Adipocyte (in vitro differentiated cells): ENCODE measurements around the gene SLC25A22.

Source experiments
- DNase-seq: peaks from one replicate; pipeline ENCODE4 v3.0.0-alpha.2; 2015; ENCODE audit warnings: low read depth
- H3K27me3 ChIP-seq: replicated peaks from 2 replicates; pipeline ENCODE4 v1.7.0; 2013; ENCODE audit warnings: mild to moderate bottlenecking, low read length, moderate library complexity; ENCODE audit not compliant: control insufficient read depth, insufficient read depth
- H3K36me3 ChIP-seq: 2 replicates; pipeline ENCODE4 v1.7.0; 2013; ENCODE audit warnings: low read length, mild to moderate bottlenecking, moderate library complexity; ENCODE audit not compliant: control insufficient read depth, insufficient read depth, severe bottlenecking
- H3K4me1 ChIP-seq: 2 replicates; pipeline ENCODE4 v1.7.0; 2013; ENCODE audit warnings: mild to moderate bottlenecking, low read length, moderate library complexity; ENCODE audit not compliant: control insufficient read depth, insufficient read depth
- H3K4me3 ChIP-seq: 2 replicates; pipeline ENCODE4 v1.7.0; 2013; ENCODE audit warnings: mild to moderate bottlenecking, low read length, moderate library complexity
- H3K9ac ChIP-seq: 2 replicates; pipeline ENCODE4 v1.7.0; 2013; ENCODE audit warnings: mild to moderate bottlenecking, low read length, moderate library complexity
- H3K9me3 ChIP-seq: 2 replicates; pipeline ENCODE4 v1.7.0; 2013; ENCODE audit warnings: mild to moderate bottlenecking, low read length, moderate library complexity; ENCODE audit not compliant: control insufficient read depth

The SLC25A22 gene

DNA sequence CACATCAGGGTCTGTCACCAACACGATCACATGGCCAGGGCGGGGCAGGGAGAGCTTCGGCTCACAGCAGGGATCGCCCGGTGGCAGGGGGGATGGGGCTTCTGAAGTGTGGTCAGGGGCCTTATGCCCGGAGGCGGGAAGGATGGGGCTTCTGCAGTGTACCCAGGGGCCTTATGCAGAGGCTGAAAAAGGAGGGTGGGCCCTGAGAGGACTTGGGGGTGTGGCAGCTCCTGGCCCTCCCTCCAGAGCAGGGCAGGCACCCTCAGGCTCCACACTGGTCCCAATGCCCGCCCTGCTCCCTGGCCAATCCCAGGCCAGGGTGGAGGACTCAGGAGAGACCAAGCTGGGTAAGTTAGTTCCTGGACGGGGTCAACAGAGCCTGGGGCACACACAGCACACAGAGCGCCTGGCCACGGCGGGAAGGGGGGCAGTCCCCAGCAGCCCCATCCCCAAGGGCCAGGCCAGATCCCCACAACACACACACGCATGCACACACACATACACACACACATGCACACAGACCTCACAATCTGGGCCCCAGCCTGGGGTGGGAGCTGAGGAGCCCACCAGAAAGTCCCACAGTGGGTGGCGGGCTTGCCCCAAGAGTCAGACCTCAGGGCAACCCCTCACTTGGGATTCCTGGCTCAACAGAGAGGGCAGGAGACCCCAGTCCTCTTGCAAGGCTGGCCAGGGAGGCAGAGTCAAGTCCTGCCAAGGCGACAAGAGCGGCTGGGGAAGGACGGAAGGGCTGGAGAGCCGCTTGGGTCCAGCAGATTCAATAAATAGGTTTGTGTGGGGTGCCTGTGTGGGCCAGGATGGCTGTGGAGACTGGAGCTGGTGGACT, 7.1 kb downstream of the SLC25A22 start:
- H3K9me3 ChIP-seq, result no peaks in the 10 kb centered on the region
- H3K9ac ChIP-seq, result peak overlapping the region; percentile 20
- H3K4me3 ChIP-seq, result no peak overlapping the region
- no peaks in the 10 kb centered on the region for H3K27me3 ChIP-seq
- peaks cover 9% of the 10 kb centered on the region for H3K4me1 ChIP-seq
- peak; percentile 33 for DNase-seq
- peaks cover 7% of the 10 kb centered on the region for H3K36me3 ChIP-seq

DNA sequence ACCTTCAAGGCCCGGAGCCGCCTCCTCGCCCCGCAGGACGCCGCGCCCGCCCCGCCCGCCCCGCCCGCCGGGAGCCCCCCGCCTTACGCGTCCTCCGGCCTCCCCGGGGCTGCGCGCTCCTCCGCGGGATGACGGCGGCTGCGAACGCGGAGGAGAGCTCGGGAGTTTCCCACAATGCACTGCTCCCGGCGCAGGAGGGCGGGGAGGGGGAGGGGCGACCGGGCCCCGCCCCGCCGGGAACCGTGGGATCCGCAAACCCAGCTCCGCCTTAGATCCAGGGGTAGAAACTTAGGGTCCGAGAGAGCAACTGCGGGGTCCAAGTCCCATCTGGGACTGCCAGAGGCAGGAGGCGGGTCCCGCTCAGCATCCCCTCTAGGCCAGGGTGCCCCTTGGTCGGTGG, 8.1 kb downstream of the SLC25A22 start, which contains the start of gene CEND1:
TSS of gene CEND1 (minus strand) at position 148 of the 400 bp plus-strand sequence. CDS start 1,514 bp downstream, outside the sequence.
- Histone ChIP-seq H3K27me3 (no peaks in the 10 kb centered on the region), H3K36me3 (peaks cover 7% of the 10 kb centered on the region), H3K9me3 (no peaks in the 10 kb centered on the region), H3K4me3 (no peak within 1 kb of the TSS), H3K9ac (peak within 1 kb of the TSS; percentile 20), H3K4me1 (peaks cover 9% of the 10 kb centered on the region)
- peak; percentile 73 for DNase-seq

DNA sequence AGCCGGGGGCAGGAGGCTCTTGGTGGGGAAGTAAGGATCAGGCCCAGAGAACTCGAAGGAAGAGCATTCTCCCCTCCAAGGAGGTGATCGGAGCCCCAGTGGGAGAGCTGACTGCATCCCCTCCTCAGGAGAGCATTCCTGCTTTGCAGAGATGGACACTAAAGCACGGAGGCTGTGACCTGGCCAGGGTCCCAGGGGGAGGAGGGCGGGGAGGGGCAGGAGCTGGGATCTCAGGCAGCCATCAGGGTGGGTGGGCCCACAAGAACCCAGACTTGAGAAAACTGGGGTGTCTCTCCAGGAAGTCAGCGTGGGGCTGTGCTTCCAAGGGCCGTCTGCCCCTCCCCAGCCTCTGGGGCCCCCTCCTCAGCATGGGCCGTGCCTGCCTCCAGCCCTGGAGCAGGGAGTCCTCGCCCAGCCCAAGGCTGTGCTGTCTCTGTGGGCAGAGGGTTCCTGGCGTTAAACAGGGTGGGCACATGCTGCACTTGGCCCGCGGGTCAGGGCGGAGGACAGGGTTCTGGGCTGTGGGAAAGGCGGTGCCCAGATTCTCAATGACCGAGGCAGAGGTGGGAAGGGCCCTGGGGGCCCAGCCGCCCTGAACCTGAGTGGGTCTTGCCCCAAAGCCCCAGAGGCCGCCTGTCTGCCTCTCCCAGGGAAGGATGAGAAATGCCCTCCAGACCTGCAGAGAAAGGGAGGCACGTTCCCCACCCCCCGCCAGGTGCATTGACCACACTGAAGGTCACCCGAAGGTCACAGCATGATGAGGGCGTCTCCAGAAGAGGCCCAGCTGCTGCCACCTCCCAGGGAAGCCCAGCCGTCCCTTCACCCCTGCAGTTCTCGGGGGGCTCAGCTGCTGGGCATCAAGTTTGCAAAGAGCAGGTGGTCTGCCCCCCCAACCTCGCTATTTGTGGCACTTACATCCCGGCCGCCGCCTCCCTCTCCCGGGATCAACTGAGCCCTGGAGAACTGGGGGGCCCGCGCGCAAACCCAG, 8.8 kb downstream of the SLC25A22 start:
- no peak overlapping the region for H3K4me3 ChIP-seq
- H3K27me3 ChIP-seq, result no peaks in the 10 kb centered on the region
- DNase-seq, result no peak
- H3K36me3 ChIP-seq, result peaks cover 7% of the 10 kb centered on the region
- no peaks in the 10 kb centered on the region for H3K9me3 ChIP-seq
- H3K9ac ChIP-seq, result no peak overlapping the region
- H3K4me1 ChIP-seq, result peaks cover 4% of the 10 kb centered on the region

DNA sequence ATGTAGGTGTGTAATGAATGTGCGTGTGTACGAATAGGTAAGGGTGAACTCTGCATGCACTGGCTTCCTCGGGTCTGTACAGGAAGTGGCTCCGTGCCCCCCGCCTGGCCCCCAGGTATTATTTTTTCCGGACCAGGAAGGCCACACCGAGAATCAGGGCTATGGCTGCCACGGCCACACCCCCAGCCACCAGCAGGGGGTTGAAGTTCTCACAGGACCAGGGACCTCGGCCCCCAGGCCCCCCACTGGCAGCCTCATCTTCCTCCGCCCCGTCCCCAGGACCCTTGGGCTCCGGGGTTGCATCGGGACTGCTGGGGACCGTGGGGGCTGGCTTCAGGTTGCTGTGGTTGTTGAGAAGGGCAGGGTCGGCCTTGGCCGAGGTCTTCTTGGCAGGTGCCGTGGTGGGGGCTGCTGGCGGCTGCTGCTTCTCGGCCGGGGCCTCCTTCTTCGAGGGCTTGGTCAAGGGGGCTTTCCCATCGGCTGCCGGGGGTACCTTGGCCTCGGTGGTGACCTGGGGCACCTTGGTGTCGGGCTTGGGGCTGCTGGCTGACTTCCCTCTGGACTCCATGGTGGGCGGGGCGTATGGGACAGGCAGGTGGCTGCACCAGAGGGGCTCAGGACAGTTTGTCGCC, 10.0 kb downstream of the SLC25A22 start:
- H3K4me1 ChIP-seq, result peaks cover 8% of the 10 kb centered on the region
- no peaks in the 10 kb centered on the region for H3K27me3 ChIP-seq
- no peak overlapping the region for H3K9ac ChIP-seq
- H3K36me3 ChIP-seq, result peaks cover 6% of the 10 kb centered on the region
- DNase-seq, result no peak
- no peaks in the 10 kb centered on the region for H3K9me3 ChIP-seq
- no peak overlapping the region for H3K4me3 ChIP-seq

DNA sequence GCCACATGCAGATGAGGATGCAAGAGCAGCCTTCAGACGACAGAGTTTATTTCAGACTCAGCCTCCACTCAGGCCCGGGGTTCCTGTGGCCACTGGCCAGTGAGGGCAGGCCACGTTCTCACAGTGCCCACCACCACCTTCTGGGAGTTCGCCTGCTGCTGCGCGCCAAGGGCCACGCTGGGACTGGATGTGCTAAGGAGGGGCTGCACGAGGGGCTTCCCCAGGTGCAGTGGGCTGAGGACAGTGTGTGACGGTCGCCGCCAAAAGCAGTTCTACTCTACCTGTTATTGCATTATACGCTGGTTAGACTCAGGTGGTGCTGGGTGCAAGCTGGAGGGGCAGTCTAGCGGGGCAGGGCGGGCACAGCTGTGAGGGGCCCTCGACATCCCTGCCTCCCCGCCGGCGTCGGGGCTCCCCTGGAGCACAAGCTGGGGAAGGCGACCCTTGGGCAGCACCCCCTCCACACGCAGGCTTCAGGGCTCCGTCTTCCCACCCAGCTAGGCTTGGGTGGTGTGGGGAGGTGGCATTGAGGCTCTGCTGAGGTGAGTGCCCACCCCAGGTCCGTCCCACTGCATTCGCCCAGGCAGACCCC, 10.9 kb downstream of the SLC25A22 start:
- Histone ChIP-seq H3K9ac (no peak overlapping the region), H3K27me3 (no peaks in the 10 kb centered on the region)
- DNase-seq, result no peak

DNA sequence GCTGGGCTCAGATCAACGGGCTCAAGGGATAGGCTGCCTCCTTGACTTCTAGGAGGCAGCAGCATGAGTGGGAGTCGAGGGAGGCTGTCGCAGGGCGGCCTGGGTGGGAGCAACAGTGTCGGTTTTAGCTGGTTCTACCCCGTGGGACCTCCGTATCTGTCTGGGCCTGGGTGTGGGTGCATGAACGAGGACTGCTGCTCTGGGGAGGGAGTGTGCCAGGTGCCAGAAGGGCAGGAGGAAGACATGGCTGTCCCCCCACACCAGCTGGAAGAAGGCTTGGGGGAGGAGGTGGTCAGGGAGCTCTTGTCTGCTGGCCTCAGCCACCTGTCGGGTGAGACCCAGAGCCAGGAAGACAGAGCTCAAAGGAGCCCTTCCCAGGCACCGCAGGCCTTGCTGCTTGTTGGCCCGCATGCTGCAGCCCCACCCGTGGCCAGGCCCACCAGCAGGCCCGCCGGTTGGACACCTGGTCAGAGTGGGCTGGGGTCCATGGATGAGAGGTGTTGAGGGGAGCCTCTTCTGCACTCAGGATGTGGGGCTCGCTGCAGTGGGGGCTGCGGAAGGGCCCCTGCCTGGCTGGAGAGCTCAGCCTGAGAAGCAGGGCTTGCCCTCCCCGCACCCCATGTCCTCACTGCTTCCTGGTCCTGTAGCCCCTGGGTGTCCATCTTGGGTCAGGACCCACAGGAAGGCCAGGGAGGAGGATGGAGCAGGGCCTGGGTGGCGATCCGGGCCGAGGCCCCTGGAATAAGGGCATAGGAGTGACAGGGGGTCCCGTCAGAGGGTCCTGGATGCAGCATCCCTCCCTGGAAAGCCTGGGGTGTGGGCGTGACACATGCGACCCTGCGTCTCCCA, 11.6 kb downstream of the SLC25A22 start:
- Histone ChIP-seq H3K9ac (no peak overlapping the region), H3K4me3 (no peak overlapping the region), H3K9me3 (no peaks in the 10 kb centered on the region), H3K27me3 (no peaks in the 10 kb centered on the region), H3K36me3 (no peaks in the 10 kb centered on the region), H3K4me1 (peaks cover 8% of the 10 kb centered on the region)
- no peak for DNase-seq

More for the DNA sequence above, 10.9 kb downstream of the SLC25A22 start:
- no peak overlapping the region for H3K4me3 ChIP-seq
- H3K4me1 ChIP-seq, result peaks cover 8% of the 10 kb centered on the region
- no peaks in the 10 kb centered on the region for H3K9me3 ChIP-seq
- H3K36me3 ChIP-seq, result peaks cover 4% of the 10 kb centered on the region

DNA sequence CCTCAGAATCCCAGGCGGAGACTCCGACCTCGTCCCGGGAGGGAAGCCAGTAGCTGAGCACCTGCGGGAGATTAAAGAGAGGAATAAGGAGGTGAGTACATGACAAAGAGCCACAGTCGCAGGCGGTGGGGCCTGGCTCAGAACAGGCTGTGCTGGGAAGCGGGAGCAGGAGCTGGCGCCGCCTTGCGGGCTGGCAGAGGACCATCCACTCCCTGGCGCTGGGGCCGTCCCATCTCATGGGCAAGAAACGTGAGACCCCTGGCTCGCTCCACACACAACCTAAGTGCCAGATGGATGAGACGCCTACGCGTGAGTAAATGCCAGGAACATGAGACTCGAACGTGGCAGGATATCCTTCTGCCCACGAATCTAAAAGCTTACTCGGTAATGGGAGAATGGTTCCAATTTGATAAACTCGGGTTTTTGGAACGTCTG, 14.5 kb downstream of the SLC25A22 start:
- Histone ChIP-seq H3K9me3 (no peaks in the 10 kb centered on the region), H3K4me1 (peaks cover 10% of the 10 kb centered on the region), H3K4me3 (no peak overlapping the region), H3K36me3 (peaks cover 8% of the 10 kb centered on the region), H3K27me3 (no peaks in the 10 kb centered on the region), H3K9ac (peak overlapping the region; percentile 51)
- DNase-seq, result peak; percentile 96

DNA sequence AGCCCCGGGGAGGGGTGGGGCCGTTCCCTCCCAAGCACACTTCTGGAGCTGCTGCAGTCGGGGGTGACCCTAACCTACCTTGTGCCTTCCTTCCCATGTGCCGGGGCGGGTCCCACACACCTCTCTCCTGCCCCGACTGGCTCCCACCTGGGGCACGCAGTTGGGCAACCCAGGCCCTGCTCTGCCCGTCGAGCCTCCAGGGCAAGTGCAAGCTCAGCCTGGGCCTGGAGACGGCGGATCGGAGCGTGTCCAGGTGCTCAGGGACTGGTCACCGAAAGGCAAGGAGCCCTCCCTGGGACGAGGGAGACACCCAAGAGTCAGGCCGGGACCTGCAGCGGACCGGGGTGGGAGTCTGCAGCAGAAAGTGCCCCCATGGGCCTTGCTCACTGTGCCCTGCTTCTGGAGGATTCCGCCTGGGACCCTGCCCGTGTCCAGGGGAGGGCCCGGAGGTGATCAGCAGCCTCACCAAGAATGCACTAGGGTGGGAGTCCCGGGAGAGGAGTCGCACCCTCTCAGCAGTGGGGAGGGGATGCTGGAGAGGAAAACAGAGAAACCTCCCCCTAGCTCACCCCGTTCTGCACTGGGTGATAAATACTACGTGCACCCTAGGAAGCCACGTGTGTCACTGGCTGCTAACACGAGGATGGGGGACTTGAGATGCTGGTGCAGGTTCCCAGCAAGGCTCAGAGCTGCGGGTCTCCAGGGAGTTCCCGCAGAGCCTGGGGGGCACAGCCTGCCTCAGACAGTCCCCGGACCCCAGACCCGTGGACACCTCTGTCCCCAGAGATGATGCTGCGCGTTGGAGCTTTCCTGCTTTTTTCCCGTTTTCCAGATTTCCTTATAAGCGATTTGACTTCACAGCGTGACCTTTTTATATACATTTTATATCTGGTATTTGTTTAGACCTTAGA, 15.6 kb downstream of the SLC25A22 start:
- DNase-seq, result no peak
- no peaks in the 10 kb centered on the region for H3K27me3 ChIP-seq
- peaks cover 8% of the 10 kb centered on the region for H3K36me3 ChIP-seq
- no peak overlapping the region for H3K4me3 ChIP-seq
- H3K4me1 ChIP-seq, result peaks cover 17% of the 10 kb centered on the region
- no peaks in the 10 kb centered on the region for H3K9me3 ChIP-seq
- H3K9ac ChIP-seq, result peak overlapping the region; percentile 51

DNA sequence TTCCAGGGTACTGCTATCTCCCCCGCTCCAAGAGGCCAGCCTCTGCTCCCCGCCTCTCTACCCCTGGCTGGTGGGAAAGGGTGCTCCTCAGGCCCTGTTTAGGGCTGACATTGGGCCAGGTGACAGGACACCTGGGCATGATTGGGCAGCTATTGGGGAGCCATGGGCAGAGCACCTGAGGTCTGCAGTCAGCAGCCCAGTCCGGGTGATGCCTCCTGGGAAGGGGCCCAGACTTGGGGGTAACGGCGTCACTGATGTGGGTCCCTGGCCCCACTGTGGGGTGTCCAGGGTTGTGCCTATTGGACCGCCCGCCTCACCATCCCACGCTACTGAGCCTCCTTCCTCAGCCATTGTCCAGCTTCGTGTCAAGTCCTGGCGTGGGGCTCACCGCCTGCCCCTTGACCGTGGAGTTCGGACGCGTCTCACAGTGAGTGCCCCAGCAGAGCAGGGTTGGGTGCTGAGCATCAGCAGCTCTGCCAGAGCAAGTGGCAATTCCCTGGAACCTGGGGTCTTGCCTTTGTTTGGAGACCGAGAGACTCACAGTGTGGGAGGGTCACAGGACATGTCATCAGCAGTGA, 18.0 kb downstream of the SLC25A22 start:
- no peak for DNase-seq
- H3K9me3 ChIP-seq, result no peaks in the 10 kb centered on the region
- no peaks in the 10 kb centered on the region for H3K27me3 ChIP-seq
- no peak overlapping the region for H3K9ac ChIP-seq
- peaks cover 8% of the 10 kb centered on the region for H3K36me3 ChIP-seq
- H3K4me1 ChIP-seq, result peaks cover 24% of the 10 kb centered on the region
- no peak overlapping the region for H3K4me3 ChIP-seq
